IPS-20b (cell line): ENCODE data around the gene IRF8.
"Not testable (repeated sequence)": the region's sequence is repeated elsewhere in the genome, so short reads cannot be mapped to it uniquely, and the experiment has no call there.

ENCODE experiments used
- H3K27ac ChIP-seq: one replicate; pipeline ENCODE4 v1.5.1; 2013; ENCODE audit warnings: low read length
- H3K27me3 ChIP-seq: 2 replicates; pipeline ENCODE4 v1.6.1; 2013; ENCODE audit warnings: mild to moderate bottlenecking, low read length, inconsistent platforms; ENCODE audit not compliant: insufficient read depth
- H3K36me3 ChIP-seq: 2 replicates; pipeline ENCODE4 v1.6.1; 2013; ENCODE audit warnings: low read depth, mild to moderate bottlenecking, inconsistent platforms, low read length, moderate library complexity; ENCODE audit not compliant: insufficient read depth
- H3K4me1 ChIP-seq: 2 replicates; pipeline ENCODE4 v1.6.1; 2013; ENCODE audit warnings: mild to moderate bottlenecking, control low read depth, inconsistent platforms, low read length, moderate library complexity; ENCODE audit not compliant: insufficient read depth
- H3K4me3 ChIP-seq: 2 replicates; pipeline ENCODE4 v1.5.1; 2013; ENCODE audit warnings: mild to moderate bottlenecking, low read length, inconsistent platforms
- H3K9ac ChIP-seq: 2 replicates; pipeline ENCODE4 v1.6.1; 2013; ENCODE audit warnings: low read depth, mild to moderate bottlenecking, inconsistent platforms, low read length, moderate library complexity
- H3K9me3 ChIP-seq: 2 replicates; pipeline ENCODE4 v1.6.1; 2013; ENCODE audit warnings: mild to moderate bottlenecking, low read depth, low read length, inconsistent platforms; ENCODE audit not compliant: insufficient read depth

The IRF8 gene

DNA sequence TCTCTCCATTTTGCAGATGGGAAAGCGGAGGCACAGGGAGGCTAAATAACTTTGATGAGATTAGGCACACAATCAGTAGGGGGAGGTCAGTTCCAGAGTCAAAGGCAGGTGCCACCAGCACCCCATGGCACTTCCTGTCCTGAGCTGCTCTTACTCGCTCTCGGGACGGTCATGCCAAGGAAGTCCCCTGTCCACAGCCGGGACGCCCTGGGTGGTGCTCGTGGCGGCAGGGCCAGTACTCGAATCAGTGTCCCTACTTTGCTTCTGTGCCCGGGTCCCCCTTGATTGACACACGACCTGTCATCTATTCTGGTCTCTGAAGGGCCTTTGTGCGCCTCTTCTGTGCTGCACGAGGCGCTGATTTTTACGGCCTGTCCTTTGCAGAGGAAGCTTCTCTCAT lies 31.3 kb downstream of the IRF8 start:
- Histone ChIP-seq H3K4me3 (no peak overlapping the region), H3K4me1 (no peaks in the 10 kb centered on the region), H3K9me3 (no peaks in the 10 kb centered on the region), H3K36me3 (no peaks in the 10 kb centered on the region), H3K9ac (no peak overlapping the region), H3K27me3 (no peaks in the 10 kb centered on the region), H3K27ac (no peak overlapping the region)

DNA sequence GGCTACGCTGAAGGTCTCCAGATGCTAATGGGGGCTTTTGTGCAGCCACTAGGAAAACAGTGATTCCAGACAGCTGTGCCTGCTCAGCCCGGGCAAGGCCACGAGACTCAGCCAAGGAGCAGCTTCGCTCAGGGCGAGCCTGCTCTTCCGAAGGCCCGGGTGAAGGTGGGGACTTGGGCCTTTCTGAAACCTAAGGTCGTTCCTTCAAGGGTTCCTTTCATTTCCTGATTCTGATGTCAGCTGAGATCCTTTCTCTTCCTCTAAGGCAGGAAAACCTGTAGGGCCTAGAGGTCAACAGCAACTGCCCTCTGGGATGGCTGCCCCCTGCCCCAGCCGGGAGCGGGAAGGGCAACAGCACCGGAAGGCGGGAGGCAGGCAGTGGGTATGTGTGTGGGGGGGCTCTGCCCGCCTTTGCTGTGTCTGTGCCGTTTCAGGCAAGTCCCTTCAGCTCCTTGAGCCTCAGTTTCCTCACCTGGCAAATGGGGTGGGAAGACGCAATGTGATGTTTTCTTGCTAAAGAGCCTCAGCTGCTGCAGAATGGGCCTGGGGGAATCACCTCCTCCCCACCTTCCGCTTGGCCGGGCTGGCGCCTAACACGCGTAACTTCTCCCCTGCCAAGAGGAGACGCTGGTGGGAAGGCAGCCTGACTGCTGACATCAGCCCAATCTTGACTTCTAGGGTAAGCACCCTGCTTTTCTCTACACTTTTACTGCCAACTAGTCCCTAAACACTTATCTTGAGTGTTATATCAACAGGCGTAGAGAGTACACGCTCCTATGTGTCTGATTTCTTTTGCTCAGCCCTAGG lies 32.8 kb downstream of the IRF8 start:
- Histone ChIP-seq H3K9ac (no peak overlapping the region), H3K36me3 (no peaks in the 10 kb centered on the region), H3K9me3 (no peaks in the 10 kb centered on the region), H3K27ac (no peak overlapping the region), H3K27me3 (no peaks in the 10 kb centered on the region), H3K4me3 (no peak overlapping the region), H3K4me1 (no peaks in the 10 kb centered on the region)

DNA sequence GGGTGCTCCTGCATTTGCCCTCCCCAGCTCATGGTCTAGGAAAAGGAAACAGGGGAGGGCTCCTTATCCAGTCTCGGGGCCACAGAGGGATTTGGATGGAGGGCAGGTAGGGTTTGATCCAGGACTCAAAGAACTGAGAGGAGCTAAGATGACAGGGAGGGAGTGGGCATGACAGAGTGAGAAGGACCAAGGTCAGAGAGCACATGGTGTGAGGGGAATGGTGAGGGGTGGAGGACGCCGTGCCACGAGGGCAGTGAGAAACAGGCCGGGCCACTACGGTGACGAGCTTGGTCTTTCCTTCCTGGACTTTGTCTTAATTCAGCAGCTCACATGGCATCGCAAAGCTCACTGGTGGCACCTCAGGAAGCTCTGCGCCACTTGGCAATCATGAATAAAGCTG lies 35.2 kb downstream of the IRF8 start:
- H3K9ac ChIP-seq: no peak overlapping the region
- no peaks in the 10 kb centered on the region for H3K36me3 ChIP-seq
- H3K27ac ChIP-seq: no peak overlapping the region
- no peaks in the 10 kb centered on the region for H3K4me1 ChIP-seq
- H3K4me3 ChIP-seq: no peak overlapping the region
- no peaks in the 10 kb centered on the region for H3K27me3 ChIP-seq
- no peaks in the 10 kb centered on the region for H3K9me3 ChIP-seq

DNA sequence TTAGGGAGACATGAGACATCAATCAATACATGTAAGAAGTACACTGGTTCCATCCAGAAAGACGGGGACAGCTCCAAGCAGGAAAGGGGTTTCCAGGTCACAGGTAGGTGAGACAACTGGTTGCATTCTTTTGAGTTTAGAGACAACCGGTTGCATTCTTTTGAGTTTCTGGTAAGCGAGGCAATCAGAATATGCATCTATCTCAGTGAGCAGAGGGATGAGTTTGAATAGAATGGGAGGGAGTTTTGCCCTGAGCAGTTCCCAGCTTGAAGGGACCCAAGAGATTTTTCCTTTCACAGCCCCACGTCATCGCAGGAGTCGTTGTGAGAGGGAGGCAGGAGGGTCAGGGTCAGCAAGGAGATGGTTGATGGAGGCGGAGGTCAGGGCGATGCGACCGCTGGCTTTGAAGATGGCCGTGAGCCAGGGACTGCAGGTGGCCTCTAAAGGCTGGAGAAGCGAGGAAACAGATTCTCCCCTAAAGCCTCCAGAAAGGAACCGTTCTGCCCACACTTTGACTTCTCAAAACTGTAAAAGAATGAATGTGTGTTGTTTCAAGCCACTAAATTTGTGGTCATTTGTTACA lies 36.5 kb downstream of the IRF8 start:
- Histone ChIP-seq H3K4me3 (no peak overlapping the region), H3K9me3 (no peaks in the 10 kb centered on the region), H3K27me3 (no peaks in the 10 kb centered on the region), H3K9ac (no peak overlapping the region), H3K4me1 (no peaks in the 10 kb centered on the region), H3K36me3 (no peaks in the 10 kb centered on the region), H3K27ac (no peak overlapping the region)

DNA sequence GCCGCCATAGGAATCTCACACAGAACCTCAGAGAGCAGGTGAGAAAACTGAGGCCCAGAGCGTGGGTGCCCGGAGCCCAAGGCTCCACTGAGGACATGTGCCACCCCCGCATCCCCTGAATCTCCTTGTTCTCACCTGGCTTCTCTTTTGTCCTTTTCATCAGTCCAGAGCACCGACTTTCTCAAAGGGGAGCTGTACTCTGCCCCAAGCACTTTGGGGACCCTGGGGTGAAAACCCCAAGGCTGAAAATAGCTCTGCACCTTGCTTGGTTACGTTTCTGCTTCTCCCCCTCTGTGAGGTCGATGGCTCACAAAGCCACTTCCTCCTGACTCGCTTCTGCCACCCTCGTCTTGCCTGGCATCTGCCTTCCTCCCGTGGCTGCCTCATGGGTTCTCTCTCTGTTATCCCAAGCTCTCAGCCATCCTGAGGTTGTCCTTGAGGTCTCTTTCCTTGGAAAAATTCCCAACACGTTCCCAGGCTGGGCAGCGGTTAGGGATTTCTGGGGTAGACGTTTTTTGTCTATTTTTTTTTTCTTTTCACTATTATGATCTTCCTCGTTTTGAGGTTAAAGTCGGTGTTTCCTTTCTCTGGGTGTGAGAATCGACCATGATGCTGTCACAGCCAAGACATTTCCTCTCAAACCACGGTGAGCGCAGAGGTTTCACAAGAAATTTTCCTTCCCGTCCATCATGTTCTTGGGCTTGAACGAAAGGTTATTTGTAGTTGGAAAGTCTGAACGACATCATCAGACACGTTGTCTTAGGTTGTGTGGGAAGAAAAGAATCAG lies 37.2 kb downstream of the IRF8 start:
- H3K9ac ChIP-seq: no peak overlapping the region
- H3K9me3 ChIP-seq: no peaks in the 10 kb centered on the region
- no peaks in the 10 kb centered on the region for H3K36me3 ChIP-seq
- H3K4me1 ChIP-seq: no peaks in the 10 kb centered on the region
- H3K27ac ChIP-seq: no peak overlapping the region
- no peaks in the 10 kb centered on the region for H3K27me3 ChIP-seq
- H3K4me3 ChIP-seq: no peak overlapping the region

DNA sequence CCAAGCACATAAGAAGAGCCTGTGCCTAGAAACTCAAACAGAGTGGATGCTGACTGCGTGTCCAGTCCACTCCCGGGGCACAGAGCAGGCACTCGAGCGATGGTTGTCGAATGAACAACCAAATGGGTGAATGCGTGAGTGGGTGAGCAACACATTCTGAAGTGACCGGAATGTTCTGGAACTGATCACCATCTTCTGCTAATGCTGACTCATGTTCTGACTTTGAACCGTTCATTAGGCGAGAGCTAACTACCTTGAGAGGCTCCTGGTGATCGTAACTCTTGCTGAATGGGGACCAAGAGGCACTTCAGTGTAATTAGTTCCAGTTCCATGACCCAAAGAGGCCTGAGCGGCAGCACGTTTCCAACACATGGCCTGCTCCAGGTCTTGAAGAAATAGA lies 37.9 kb downstream of the IRF8 start:
- H3K9ac ChIP-seq: no peak overlapping the region
- no peaks in the 10 kb centered on the region for H3K4me1 ChIP-seq
- H3K27me3 ChIP-seq: peaks cover 2% of the 10 kb centered on the region; the same call in 1 of the 2 replicates
- no peak overlapping the region for H3K27ac ChIP-seq
- no peak overlapping the region for H3K4me3 ChIP-seq
- H3K36me3 ChIP-seq: no peaks in the 10 kb centered on the region
- H3K9me3 ChIP-seq: no peaks in the 10 kb centered on the region

DNA sequence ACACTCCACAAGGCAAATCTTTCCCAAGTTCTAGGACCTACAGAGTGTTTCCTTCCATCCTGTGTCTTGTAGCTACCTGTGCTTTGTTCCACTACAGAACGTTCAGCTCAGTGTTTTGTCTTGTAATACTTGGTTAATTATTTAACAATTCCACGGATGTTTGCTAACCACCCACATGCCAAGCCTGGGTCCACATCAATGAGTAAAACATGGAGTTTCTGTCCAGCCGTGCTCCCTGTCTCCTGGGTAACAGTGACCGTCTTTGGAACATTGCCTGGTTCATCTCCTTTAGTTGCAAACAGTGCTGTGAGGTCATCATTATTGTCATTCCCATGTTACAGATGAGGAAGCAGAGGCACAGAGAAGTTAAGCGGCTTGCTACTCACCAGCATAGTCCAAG lies 41.3 kb downstream of the IRF8 start:
- Histone ChIP-seq H3K9me3 (no peaks in the 10 kb centered on the region), H3K27me3 (peaks cover 5% of the 10 kb centered on the region; the same call in 1 of the 2 replicates), H3K4me3 (no peak overlapping the region), H3K36me3 (no peaks in the 10 kb centered on the region), H3K4me1 (no peaks in the 10 kb centered on the region), H3K9ac (no peak overlapping the region), H3K27ac (no peak overlapping the region)

DNA sequence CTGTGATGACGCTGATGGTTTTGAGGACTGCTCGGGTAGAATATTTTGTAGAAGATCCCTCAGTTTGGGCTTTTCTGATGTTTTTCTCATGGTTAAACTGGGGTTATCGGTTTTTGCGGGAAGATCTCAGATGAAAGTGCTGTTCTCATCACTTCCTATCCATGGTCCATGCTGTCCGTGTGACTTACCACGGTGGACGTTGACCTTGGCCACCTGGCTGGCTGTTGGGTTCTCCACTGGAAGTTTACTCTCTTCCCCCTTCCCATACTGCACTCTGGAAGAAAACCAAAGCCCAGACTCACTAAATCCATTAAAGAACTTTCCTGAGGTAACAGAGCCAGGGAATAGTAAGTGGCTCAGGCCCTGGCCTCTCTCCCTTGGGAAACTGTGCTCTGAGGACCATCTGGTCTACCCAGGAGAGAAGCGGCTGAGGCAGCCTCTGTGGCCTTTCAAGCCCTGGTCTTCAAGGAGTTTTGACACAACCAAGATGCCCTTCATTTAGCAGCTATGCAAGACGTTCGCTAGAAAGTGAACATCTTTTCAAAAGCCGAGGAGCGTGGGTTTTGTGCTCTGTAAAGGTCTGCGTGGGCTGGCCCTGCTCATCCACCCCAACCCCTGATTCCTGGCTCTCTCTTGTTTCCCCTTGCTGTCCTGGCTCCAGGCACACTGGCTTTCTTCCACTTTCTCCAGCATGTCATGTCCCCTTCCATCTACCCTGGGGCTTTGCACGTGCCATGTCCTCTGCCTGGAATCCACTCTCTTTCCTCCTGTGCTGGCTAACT lies 43.1 kb downstream of the IRF8 start:
- H3K4me1 ChIP-seq: no peaks in the 10 kb centered on the region
- peaks cover 5% of the 10 kb centered on the region for H3K27me3 ChIP-seq
- no peaks in the 10 kb centered on the region for H3K36me3 ChIP-seq
- no peak overlapping the region for H3K27ac ChIP-seq
- no peak overlapping the region for H3K4me3 ChIP-seq
- H3K9ac ChIP-seq: no peak overlapping the region
- H3K9me3 ChIP-seq: no peaks in the 10 kb centered on the region

DNA sequence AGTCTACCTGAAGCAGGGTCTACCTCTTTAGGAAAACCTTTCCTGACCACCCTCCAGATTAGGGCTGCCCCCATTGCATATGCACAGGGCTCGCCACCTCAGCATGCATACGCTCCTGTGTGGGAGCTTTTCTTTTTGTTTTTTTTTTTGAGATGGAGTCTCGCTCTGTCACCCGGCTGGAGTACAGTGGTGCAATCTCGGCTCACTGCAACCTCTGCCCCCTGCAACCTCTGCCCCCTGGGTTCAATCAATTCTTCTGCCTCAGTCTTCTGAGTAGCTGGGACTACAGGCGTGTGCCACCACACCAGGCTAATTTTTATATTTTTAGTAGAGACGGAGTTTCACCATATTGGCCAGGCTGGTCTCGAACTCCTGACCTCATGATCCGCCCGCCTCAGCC lies 43.7 kb downstream of the IRF8 start:
- not testable (repeated sequence) for H3K4me1 ChIP-seq, H3K9me3 ChIP-seq, H3K36me3 ChIP-seq, H3K4me3 ChIP-seq, H3K9ac ChIP-seq, H3K27me3 ChIP-seq, H3K27ac ChIP-seq

DNA sequence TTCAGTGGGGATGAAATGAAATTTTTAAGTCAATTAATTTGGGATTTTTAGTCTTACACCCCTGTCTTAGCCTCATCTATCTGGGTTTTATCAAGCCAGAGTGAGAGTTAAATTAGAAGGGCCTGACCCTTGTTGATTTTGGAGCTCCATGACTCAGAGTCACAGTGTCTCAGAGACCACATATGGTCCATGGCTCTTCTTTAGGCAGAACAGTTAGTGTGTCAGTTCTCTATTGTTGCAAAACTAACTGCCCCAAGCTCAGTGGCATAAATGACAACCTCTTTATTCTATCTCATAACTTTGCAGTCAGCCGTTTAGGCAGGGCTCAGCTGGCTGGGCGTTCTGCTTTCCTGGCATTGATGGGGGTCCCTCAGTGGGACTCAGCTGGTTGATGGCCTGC lies 44.7 kb downstream of the IRF8 start:
- Histone ChIP-seq H3K4me1 (no peaks in the 10 kb centered on the region), H3K9me3 (no peaks in the 10 kb centered on the region), H3K27me3 (peaks cover 5% of the 10 kb centered on the region), H3K27ac (no peak overlapping the region), H3K9ac (no peak overlapping the region), H3K4me3 (no peak overlapping the region), H3K36me3 (no peaks in the 10 kb centered on the region)

DNA sequence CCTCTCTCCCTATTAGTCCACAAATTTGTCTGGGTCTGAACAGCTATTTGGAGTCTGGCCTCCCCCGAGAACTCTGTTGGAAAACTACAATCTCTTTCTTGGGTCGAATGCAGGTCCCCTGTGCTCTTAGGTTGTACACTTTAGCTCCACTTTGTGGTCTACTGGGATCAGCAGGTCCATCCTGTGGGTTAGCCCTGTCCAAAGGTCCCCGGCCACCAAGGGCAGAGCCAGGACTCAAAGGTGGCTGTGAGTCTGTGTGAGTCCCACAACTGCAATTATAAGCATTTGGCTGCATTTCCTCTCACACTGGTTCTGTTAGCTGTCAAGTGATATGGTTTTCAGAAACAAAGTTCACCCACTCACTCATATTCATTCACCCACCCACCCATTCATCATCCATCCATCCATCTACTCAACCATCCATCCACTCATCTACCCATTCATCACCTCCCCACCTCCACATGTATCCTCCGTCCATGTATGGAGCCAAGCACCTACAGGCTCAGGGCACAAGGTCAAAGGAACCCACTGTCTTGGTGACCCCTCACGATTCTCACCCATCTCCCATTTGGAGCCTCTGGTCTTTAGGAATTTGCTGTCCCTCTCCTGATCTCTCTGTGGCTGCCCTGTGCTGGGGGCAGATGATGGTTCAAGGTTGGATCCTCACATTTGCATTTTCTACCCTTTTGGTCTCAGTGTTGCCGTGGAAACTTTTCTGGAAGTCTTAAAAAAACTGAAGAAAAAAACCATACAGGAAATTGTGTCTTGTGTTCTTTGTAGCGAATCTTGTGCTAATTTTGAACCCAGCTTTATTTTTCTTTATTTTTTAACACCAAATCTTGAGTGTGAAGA lies 45.8 kb downstream of the IRF8 start:
- Histone ChIP-seq H3K9ac (no peak overlapping the region), H3K36me3 (no peaks in the 10 kb centered on the region), H3K4me1 (no peaks in the 10 kb centered on the region), H3K4me3 (no peak overlapping the region), H3K27me3 (peaks cover 5% of the 10 kb centered on the region), H3K27ac (no peak overlapping the region), H3K9me3 (no peaks in the 10 kb centered on the region)
